ENCODE measurements around the gene EXD3. TPM values are rescaled to one million over a fixed set of nuclear protein-coding genes. Genes with fewer than 3 reads are reported as not detected.
"Not testable (repeated sequence)": the region's sequence is repeated elsewhere in the genome, so short reads cannot be mapped to it uniquely, and the experiment has no call there.

EXD3 gene
- total and polyA plus RNA-seq, 2 donors = 3.4 to 16.8 TPM

DNA sequence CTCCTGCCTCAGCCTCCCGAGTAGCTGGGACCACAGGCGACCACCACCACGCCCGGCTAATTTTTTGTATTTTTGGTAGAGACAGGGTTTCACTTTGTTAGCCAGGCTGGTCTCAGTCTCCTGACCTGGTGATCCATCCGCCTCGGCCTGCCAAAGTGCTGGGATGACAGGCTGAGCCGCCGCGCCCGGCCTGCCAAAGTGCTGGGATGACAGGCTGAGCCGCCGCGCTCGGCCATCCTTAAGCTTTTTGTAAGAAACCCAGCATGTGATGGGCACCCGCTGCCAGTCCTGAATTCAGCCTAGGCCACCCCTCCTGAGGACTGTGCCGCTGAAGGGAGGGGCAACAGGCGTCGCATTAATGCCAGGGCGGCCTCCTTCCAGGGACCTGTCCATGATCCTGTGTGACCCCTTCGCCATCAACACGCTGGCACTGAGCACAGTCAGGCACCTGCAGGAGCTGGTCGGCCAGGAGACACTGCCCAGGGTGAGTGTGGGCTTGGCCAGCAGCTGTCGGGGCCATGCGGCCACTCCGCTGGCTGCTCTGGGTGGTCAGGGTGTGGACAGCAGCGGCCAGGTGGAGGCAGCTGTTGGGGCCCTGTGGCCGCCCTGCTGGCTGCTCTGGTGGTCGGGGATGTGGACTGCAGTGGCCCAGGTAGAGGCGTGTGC lies 157.3 kb downstream of the EXD3 start:
- 95% methylated on average over 29 of the region's 29 CpGs for WGBS
- peaks cover 42 to 67% of the 10 kb centered on the region in 2 donors for H3K36me3 ChIP-seq (ENCODE audit: control insufficient read depth in 2 of 2, insufficient read depth in 2 of 2, low read length in 1 of 2)

DNA sequence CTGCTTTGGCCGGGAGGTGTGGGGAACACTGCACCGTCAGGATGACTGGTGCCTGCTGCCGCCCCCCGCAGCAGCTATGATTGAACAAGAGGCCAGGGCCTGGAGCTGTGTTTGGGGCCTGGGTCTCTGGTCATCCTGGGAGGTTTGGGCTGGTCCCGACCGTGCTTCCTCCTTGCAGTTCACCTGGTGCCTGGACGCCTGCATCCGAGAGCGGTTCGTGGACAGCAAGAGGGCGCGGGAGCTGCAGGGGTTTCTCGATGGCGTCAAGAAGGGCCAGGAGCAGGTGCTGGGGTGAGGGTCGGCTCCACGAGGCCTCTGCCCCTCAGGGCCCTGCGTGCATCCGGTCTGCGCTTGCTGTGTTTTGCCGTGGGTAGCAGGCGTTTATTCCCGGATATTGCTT lies 158.9 kb downstream of the EXD3 start:
- Histone ChIP-seq H3K9me3 (ENCODE audit: control insufficient read depth in 2 of 2, insufficient read depth in 1 of 2, low read length in 1 of 2) (no peaks in the 10 kb centered on the region), H3K27ac (ENCODE audit: low read depth in 1 of 2, low read length in 1 of 2) (no peak overlapping the region), H3K36me3 (ENCODE audit: control insufficient read depth in 2 of 2, insufficient read depth in 2 of 2, low read length in 1 of 2) (peaks cover 43 to 61% of the 10 kb centered on the region in 2 donors), H3K27me3 (ENCODE audit: control insufficient read depth in 2 of 2, insufficient read depth in 1 of 2, low read length in 1 of 2) (peaks cover 2 to 15% of the 10 kb centered on the region in 2 donors), H3K4me3 (ENCODE audit: low read length in 2 of 2) (no peak overlapping the region), H3K4me1 (ENCODE audit: control insufficient read depth in 2 of 2, insufficient read depth in 2 of 2, low read length in 2 of 2) (no peaks in the 10 kb centered on the region)
- WGBS = 99% methylated on average over 22 of the region's 22 CpGs
- no peak for DNase-seq (ENCODE audit: low read depth in 6 of 9, low spot score in 9 of 9)

More for the DNA sequence above, 157.3 kb downstream of the EXD3 start:
- DNase-seq (ENCODE audit: low read depth in 6 of 9, low spot score in 9 of 9) = no peak
- H3K27me3 ChIP-seq (ENCODE audit: control insufficient read depth in 2 of 2, insufficient read depth in 1 of 2, low read length in 1 of 2) = peaks cover 10 to 26% of the 10 kb centered on the region in 2 donors
- H3K4me1 ChIP-seq (ENCODE audit: control insufficient read depth in 2 of 2, insufficient read depth in 2 of 2, low read length in 2 of 2) = no peaks in the 10 kb centered on the region
- H3K9me3 ChIP-seq (ENCODE audit: control insufficient read depth in 2 of 2, insufficient read depth in 1 of 2, low read length in 1 of 2) = no peaks in the 10 kb centered on the region
- H3K4me3 ChIP-seq (ENCODE audit: low read length in 2 of 2) = no peak overlapping the region
- H3K27ac ChIP-seq (ENCODE audit: low read depth in 1 of 2, low read length in 1 of 2) = no peak overlapping the region

DNA sequence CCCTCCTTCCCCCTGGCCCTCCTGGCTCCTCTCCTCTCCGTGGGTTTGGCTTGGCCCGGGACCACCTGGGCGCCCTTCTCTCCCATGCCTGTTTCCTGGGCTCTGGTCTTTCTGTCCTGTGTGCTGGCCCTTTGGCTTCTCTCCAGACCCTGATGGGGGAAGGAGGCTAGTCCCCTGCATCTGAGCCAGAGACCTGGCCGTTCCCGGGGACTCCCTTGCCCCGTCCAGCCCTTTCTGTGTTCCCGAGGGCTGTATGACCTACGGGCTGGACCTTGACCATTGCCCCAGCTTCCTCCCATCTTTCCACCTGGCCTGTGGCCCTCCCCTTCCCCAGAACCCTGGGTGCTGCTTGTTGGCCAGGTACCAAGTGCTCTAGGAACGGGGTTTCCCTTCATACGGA lies 159.5 kb downstream of the EXD3 start:
- no peak overlapping the region for H3K27ac ChIP-seq (ENCODE audit: low read depth in 1 of 2, low read length in 1 of 2)
- H3K4me3 ChIP-seq (ENCODE audit: low read length in 2 of 2) = no peak overlapping the region
- H3K27me3 ChIP-seq (ENCODE audit: control insufficient read depth in 2 of 2, insufficient read depth in 1 of 2, low read length in 1 of 2) = peaks cover 2 to 11% of the 10 kb centered on the region in 2 donors
- H3K36me3 ChIP-seq (ENCODE audit: control insufficient read depth in 2 of 2, insufficient read depth in 2 of 2, low read length in 1 of 2) = peaks cover 45 to 60% of the 10 kb centered on the region in 2 donors
- WGBS = 87% methylated on average over 10 of the region's 10 CpGs
- DNase-seq (ENCODE audit: low read depth in 6 of 9, low spot score in 9 of 9) = no peak
- H3K4me1 ChIP-seq (ENCODE audit: control insufficient read depth in 2 of 2, insufficient read depth in 2 of 2, low read length in 2 of 2) = no peaks in the 10 kb centered on the region
- H3K9me3 ChIP-seq (ENCODE audit: control insufficient read depth in 2 of 2, insufficient read depth in 1 of 2, low read length in 1 of 2) = no peaks in the 10 kb centered on the region

DNA sequence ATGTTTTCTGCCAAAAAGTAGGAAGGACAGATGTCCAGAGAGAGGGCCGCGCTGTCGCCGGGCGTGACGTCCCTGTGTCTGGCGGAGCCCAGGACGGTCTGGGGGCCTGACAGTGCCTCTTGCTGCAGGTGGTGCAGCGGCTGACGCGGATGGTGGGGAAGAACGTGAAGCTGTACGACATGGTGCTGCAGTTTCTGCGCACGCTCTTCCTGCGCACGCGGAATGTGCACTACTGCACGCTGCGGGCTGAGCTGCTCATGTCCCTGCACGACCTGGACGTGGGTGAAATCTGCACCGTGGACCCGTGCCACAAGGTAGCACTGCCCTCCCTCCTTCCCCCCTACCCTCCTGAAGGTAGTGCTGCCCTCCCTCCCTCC lies 160.1 kb downstream of the EXD3 start:
- H3K27me3 ChIP-seq (ENCODE audit: control insufficient read depth in 2 of 2, insufficient read depth in 1 of 2, low read length in 1 of 2) = peaks cover 2 to 7% of the 10 kb centered on the region in 2 donors
- 93% methylated on average over 24 of the region's 24 CpGs for WGBS
- no peak overlapping the region for H3K4me3 ChIP-seq (ENCODE audit: low read length in 2 of 2)
- H3K27ac ChIP-seq (ENCODE audit: low read depth in 1 of 2, low read length in 1 of 2) = no peak overlapping the region
- no peaks in the 10 kb centered on the region for H3K9me3 ChIP-seq (ENCODE audit: control insufficient read depth in 2 of 2, insufficient read depth in 1 of 2, low read length in 1 of 2)
- H3K4me1 ChIP-seq (ENCODE audit: control insufficient read depth in 2 of 2, insufficient read depth in 2 of 2, low read length in 2 of 2) = no peaks in the 10 kb centered on the region
- DNase-seq (ENCODE audit: low read depth in 6 of 9, low spot score in 9 of 9) = no peak
- peaks cover 46 to 57% of the 10 kb centered on the region in 2 donors for H3K36me3 ChIP-seq (ENCODE audit: control insufficient read depth in 2 of 2, insufficient read depth in 2 of 2, low read length in 1 of 2)

DNA sequence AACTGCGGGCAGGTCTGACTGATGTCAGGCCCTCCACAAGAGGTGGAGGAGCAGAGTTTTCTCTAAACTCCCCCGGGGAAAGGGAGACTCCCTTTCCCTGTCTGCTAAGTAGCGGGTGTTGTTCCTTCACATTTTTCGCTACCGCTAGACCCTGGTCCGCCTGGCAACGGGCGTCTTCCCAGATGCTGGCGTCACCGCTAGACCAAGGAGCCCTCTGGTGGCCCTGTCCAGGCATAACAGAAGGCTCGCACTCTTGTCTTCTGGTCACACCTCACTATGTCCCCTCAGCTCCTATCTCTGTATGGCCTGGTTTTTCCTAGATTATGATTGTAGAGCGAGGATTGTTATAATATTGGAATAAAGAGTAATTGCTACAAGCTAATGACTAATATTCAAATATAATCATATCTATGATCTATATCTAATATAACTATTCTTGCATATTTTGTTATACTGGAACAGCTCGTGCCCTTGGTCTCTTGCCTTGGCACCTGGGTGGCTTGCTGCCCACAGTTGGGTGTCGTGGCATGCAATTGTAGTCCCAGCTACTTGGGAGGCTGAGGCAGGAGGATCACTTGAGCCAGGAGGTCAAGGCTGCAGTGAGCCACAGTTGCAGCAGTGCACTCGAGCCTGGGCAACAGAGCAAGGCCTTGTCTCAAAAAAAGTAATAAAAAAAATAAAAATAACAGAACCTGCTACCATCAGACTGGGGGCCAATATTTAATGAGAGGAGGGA lies 160.6 kb downstream of the EXD3 start:
- not testable (repeated sequence) for H3K27me3 ChIP-seq (ENCODE audit: control insufficient read depth in 2 of 2, insufficient read depth in 1 of 2, low read length in 1 of 2); DNase-seq (ENCODE audit: low read depth in 6 of 9, low spot score in 9 of 9); H3K9me3 ChIP-seq (ENCODE audit: control insufficient read depth in 2 of 2, insufficient read depth in 1 of 2, low read length in 1 of 2); H3K27ac ChIP-seq (ENCODE audit: low read depth in 1 of 2, low read length in 1 of 2); H3K4me3 ChIP-seq (ENCODE audit: low read length in 2 of 2); H3K4me1 ChIP-seq (ENCODE audit: control insufficient read depth in 2 of 2, insufficient read depth in 2 of 2, low read length in 2 of 2)
- 73% methylated on average over 15 of the region's 15 CpGs for WGBS
- H3K36me3 ChIP-seq (ENCODE audit: control insufficient read depth in 2 of 2, insufficient read depth in 2 of 2, low read length in 1 of 2) = peaks cover 46 to 54% of the 10 kb centered on the region in 2 donors

Other genes starting within 250 kb of the EXD3 start
- 19.1 TPM for gene ANAPC2, start 234.6 kb downstream of the EXD3 start, total RNA-seq
- gene ANAPC2, start 234.6 kb downstream of the EXD3 start, polyA plus RNA-seq = 69.4 TPM
- 85.2 TPM for gene SSNA1, start 234.5 kb downstream of the EXD3 start, total RNA-seq
- gene SSNA1, start 234.5 kb downstream of the EXD3 start, polyA plus RNA-seq = 74.9 TPM
- gene TPRN, start 222.4 kb downstream of the EXD3 start, total RNA-seq = 2.7 TPM
- gene TPRN, start 222.4 kb downstream of the EXD3 start, polyA plus RNA-seq = 6.2 TPM
- gene TMEM203, start 217.5 kb downstream of the EXD3 start, total RNA-seq = 20.6 TPM
- gene TMEM203, start 217.5 kb downstream of the EXD3 start, polyA plus RNA-seq = 47.2 TPM
- 4.7 TPM for gene NDOR1, start 217.5 kb downstream of the EXD3 start, total RNA-seq
- gene NDOR1, start 217.5 kb downstream of the EXD3 start, polyA plus RNA-seq = 20.4 TPM
- gene RNF208, start 200.9 kb downstream of the EXD3 start, total RNA-seq = 0.09 TPM
- 5.3 TPM for gene RNF208, start 200.9 kb downstream of the EXD3 start, polyA plus RNA-seq
- gene CYSRT1, start 198.0 kb downstream of the EXD3 start, total RNA-seq = 0.57 TPM
- gene CYSRT1, start 198.0 kb downstream of the EXD3 start, polyA plus RNA-seq = 2.8 TPM
- 0.05 TPM for gene RNF224, start 195.7 kb downstream of the EXD3 start, total RNA-seq
- 0.16 TPM for gene RNF224, start 195.7 kb downstream of the EXD3 start, polyA plus RNA-seq
- gene SLC34A3, start 192.3 kb downstream of the EXD3 start, total RNA-seq = not detected
- 0.14 TPM for gene SLC34A3, start 192.3 kb downstream of the EXD3 start, polyA plus RNA-seq
- gene TUBB4B, start 181.9 kb downstream of the EXD3 start, total RNA-seq = 166 TPM
- gene TUBB4B, start 181.9 kb downstream of the EXD3 start, polyA plus RNA-seq = 104 TPM
- gene STPG3, start 171.9 kb downstream of the EXD3 start, total RNA-seq = 0.09 TPM
- gene STPG3, start 171.9 kb downstream of the EXD3 start, polyA plus RNA-seq = 0.43 TPM
- gene NELFB, start 167.8 kb downstream of the EXD3 start, total RNA-seq = 20.4 TPM
- gene NELFB, start 167.8 kb downstream of the EXD3 start, polyA plus RNA-seq = 38.8 TPM
- gene TOR4A, start 145.4 kb downstream of the EXD3 start, total RNA-seq = 2.0 TPM
- gene TOR4A, start 145.4 kb downstream of the EXD3 start, polyA plus RNA-seq = 2.1 TPM
- gene NRARP, start 120.9 kb downstream of the EXD3 start, total RNA-seq = 3.1 TPM
- 1.6 TPM for gene NRARP, start 120.9 kb downstream of the EXD3 start, polyA plus RNA-seq
- 1.9 TPM for gene NOXA1, start 231 bp upstream of the EXD3 start, total RNA-seq
- gene NOXA1, start 231 bp upstream of the EXD3 start, polyA plus RNA-seq = 8.4 TPM
- 0.14 TPM for gene ENTPD8, start 18.2 kb upstream of the EXD3 start, total RNA-seq
- 3.8 TPM for gene ENTPD8, start 18.2 kb upstream of the EXD3 start, polyA plus RNA-seq
- 14.9 TPM for gene NSMF, start 36.2 kb upstream of the EXD3 start, total RNA-seq
- 77.6 TPM for gene NSMF, start 36.2 kb upstream of the EXD3 start, polyA plus RNA-seq
- gene PNPLA7, start 127.2 kb upstream of the EXD3 start, total RNA-seq = 1.6 TPM
- gene PNPLA7, start 127.2 kb upstream of the EXD3 start, polyA plus RNA-seq = 11.5 TPM
- 33.3 TPM for gene MRPL41, start 128.7 kb upstream of the EXD3 start, total RNA-seq
- gene MRPL41, start 128.7 kb upstream of the EXD3 start, polyA plus RNA-seq = 84.3 TPM
- gene DPH7, start 155.8 kb upstream of the EXD3 start, total RNA-seq = 26.2 TPM
- 93.1 TPM for gene DPH7, start 155.8 kb upstream of the EXD3 start, polyA plus RNA-seq
- gene ZMYND19, start 167.3 kb upstream of the EXD3 start, total RNA-seq = 20.9 TPM
- gene ZMYND19, start 167.3 kb upstream of the EXD3 start, polyA plus RNA-seq = 20.7 TPM
- gene ARRDC1, start 182.5 kb upstream of the EXD3 start, total RNA-seq = 21.3 TPM
- 109 TPM for gene ARRDC1, start 182.5 kb upstream of the EXD3 start, polyA plus RNA-seq
- 37.3 TPM for gene EHMT1, start 195.8 kb upstream of the EXD3 start, total RNA-seq
- gene EHMT1, start 195.8 kb upstream of the EXD3 start, polyA plus RNA-seq = 56.9 TPM